Endothelial cell (in vitro differentiated cells): ENCODE results near the gene MAGEB2. TPM values are rescaled to one million over a fixed set of nuclear protein-coding genes. Genes with fewer than 3 reads are reported as not detected.

ENCODE experiments used
- DNase-seq: peaks from one replicate; pipeline ENCODE4 v3.0.0; 2021; ENCODE audit warnings: low spot score
- H3K27ac Mint-ChIP-seq: one replicate; pipeline ENCODE4 v1.8.0; 2021; ENCODE audit warnings: mixed read lengths, inconsistent platforms; ENCODE audit not compliant: unreplicated experiment
- H3K27me3 Mint-ChIP-seq: one replicate; pipeline ENCODE4 v1.8.0; 2021; ENCODE audit warnings: mild to moderate bottlenecking, moderate library complexity, mixed read lengths, inconsistent platforms; ENCODE audit not compliant: unreplicated experiment
- H3K36me3 Mint-ChIP-seq: one replicate; pipeline ENCODE4 v1.8.0; 2021; ENCODE audit warnings: mild to moderate bottlenecking, low read depth, mixed read lengths, inconsistent platforms; ENCODE audit not compliant: unreplicated experiment
- H3K4me1 Mint-ChIP-seq: one replicate; pipeline ENCODE4 v1.8.0; 2021; ENCODE audit warnings: mild to moderate bottlenecking, mixed read lengths, inconsistent platforms; ENCODE audit not compliant: unreplicated experiment
- H3K4me3 Mint-ChIP-seq: one replicate; pipeline ENCODE4 v1.8.0; 2021; ENCODE audit warnings: mild to moderate bottlenecking, mixed read lengths, inconsistent platforms; ENCODE audit not compliant: unreplicated experiment
- H3K9me3 Mint-ChIP-seq: one replicate; pipeline ENCODE4 v1.8.0; 2021; ENCODE audit warnings: mixed read lengths, inconsistent platforms; ENCODE audit not compliant: unreplicated experiment
- total RNA-seq: library from RNA; stranded (reverse); fragmentation: NEBNext Ultra II Directional; extraction: Animal tissue kit (Norgen Biotek cat#: 25700); gene quantifications from one replicate; pipeline ENCODE4 v1.2.1, GENCODE V29; 2021; ENCODE audit not compliant: unreplicated experiment
- TF ChIP-seq, protein P1 (sequence below): fragments of 200-600 bp; sonication (generic); IDR thresholded peaks from one replicate; pipeline ENCODE4 v1.5.0; 2021; ENCODE audit warnings: antibody characterized with exemption; ENCODE audit not compliant: unreplicated experiment

MAGEB2 gene
- total RNA-seq, 1 donor from 2014 or later: not detected

GRCh38 chrX:30246769-30247489, 31.6 kb downstream of the MAGEB2 start, which contains the start of gene MAGEB1:
Gene MAGEB1 (plus strand): TSS chrX:30247146. CDS start chrX:30250494, 3,348 bp downstream.
- Mint-ChIP-seq H3K27ac (no peak within 1 kb of the TSS), H3K36me3 (no peaks in the 10 kb centered on the region), H3K27me3 (peaks cover 2% of the 10 kb centered on the region), H3K4me1 (no peaks in the 10 kb centered on the region), H3K4me3 (no peak within 1 kb of the TSS), H3K9me3 (no peaks in the 10 kb centered on the region)
- DNase-seq: no peak
- TF ChIP-seq, protein P1, sequence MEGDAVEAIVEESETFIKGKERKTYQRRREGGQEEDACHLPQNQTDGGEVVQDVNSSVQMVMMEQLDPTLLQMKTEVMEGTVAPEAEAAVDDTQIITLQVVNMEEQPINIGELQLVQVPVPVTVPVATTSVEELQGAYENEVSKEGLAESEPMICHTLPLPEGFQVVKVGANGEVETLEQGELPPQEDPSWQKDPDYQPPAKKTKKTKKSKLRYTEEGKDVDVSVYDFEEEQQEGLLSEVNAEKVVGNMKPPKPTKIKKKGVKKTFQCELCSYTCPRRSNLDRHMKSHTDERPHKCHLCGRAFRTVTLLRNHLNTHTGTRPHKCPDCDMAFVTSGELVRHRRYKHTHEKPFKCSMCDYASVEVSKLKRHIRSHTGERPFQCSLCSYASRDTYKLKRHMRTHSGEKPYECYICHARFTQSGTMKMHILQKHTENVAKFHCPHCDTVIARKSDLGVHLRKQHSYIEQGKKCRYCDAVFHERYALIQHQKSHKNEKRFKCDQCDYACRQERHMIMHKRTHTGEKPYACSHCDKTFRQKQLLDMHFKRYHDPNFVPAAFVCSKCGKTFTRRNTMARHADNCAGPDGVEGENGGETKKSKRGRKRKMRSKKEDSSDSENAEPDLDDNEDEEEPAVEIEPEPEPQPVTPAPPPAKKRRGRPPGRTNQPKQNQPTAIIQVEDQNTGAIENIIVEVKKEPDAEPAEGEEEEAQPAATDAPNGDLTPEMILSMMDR: no peak

- H3K9me3 Mint-ChIP-seq: no peaks in the 10 kb centered on the region
- DNase-seq: no peak
- H3K27me3 Mint-ChIP-seq: peaks cover 2% of the 10 kb centered on the region
- no peak overlapping the region for H3K4me3 Mint-ChIP-seq
- H3K4me1 Mint-ChIP-seq: no peaks in the 10 kb centered on the region
- no peaks in the 10 kb centered on the region for H3K36me3 Mint-ChIP-seq
- TF ChIP-seq, protein P1: no peak
- no peak overlapping the region for H3K27ac Mint-ChIP-seq
Measured at GRCh38 chrX:30248854-30249253, 33.5 kb downstream of the MAGEB2 start.

DNA sequence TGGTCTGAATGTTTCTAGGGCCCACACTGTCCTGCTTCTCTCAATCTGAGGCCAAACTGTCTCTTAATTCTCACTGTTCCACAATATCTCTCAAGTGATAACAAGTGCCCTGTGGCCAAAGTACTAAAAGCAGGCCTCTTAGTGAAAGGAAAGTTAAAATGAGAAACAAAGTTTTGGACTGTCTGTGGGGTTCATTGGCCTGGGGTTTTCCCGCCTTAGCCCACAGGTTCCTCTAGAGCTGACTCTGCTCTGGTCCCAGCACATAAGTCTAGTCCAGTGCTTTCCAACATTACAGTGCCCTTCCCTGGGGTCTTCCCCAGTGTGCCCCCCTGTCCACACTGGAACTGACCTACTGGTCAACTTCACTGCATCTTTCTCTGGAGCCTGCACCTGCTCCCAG, 37.9 kb downstream of the MAGEB2 start:
- TF ChIP-seq, protein P1: no peak
- Mint-ChIP-seq H3K36me3 (no peaks in the 10 kb centered on the region), H3K27ac (no peak overlapping the region), H3K4me1 (no peaks in the 10 kb centered on the region), H3K9me3 (no peaks in the 10 kb centered on the region), H3K4me3 (no peak overlapping the region), H3K27me3 (peaks cover 2% of the 10 kb centered on the region)
- DNase-seq: no peak

DNA sequence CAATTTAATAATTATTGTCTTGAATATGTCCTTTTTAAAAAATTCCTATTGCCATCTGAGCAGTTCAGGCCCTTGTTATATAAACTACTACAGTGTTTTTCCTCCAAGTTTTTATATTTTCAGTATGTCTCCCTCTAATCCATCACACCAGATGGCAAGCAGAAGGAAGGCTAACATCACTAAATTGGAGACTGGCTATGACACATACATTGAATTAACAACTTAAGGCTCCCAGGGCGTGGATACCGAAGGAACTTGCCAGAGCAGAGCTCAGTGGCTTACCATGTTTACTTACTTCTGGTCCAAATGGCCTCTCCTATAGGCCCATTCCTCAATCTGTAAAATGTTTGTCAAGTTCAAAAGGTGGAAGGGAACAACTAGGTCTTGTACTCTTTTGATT, 44.6 kb downstream of the MAGEB2 start:
- no peaks in the 10 kb centered on the region for H3K27me3 Mint-ChIP-seq

DNA sequence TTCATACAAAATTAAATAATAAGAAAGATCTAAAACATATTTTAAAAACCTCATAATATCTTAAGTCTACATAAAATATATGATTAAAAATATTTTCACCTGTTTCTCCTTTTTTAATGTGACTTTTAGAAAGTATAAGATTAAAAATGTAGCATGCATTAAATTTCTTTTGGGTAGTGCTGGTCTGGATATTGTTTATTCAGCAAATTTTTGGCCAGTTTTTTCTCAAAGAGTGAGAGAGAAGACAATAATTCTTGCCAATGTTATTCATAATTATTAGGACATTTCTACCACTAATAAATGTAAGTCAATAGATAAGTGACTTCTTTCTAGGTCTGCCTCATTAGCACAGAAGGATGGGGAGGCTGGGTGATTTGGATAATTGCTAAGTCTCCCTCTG, 45.6 kb downstream of the MAGEB2 start:
- no peak for DNase-seq
- TF ChIP-seq, protein P1: no peak
- H3K27me3 Mint-ChIP-seq: no peaks in the 10 kb centered on the region
- H3K4me3 Mint-ChIP-seq: no peak overlapping the region
- H3K36me3 Mint-ChIP-seq: no peaks in the 10 kb centered on the region
- peaks cover 4% of the 10 kb centered on the region for H3K4me1 Mint-ChIP-seq
- no peak overlapping the region for H3K27ac Mint-ChIP-seq
- H3K9me3 Mint-ChIP-seq: no peaks in the 10 kb centered on the region

More for the DNA sequence above, 44.6 kb downstream of the MAGEB2 start:
- no peak for DNase-seq
- no peak overlapping the region for H3K4me3 Mint-ChIP-seq
- no peaks in the 10 kb centered on the region for H3K36me3 Mint-ChIP-seq
- H3K27ac Mint-ChIP-seq: no peak overlapping the region
- no peaks in the 10 kb centered on the region for H3K9me3 Mint-ChIP-seq
- H3K4me1 Mint-ChIP-seq: peaks cover 4% of the 10 kb centered on the region
- TF ChIP-seq, protein P1: no peak
